HG03469 (cell line): Measurements from ENCODE around the gene PEAK3.

Experiments
- ATAC-seq: cut with Tn5 transposase; IDR thresholded peaks from one replicate; pipeline ENCODE4 v1.9.1; 2021; ENCODE audit warnings: mild to moderate bottlenecking, moderate library complexity, moderate number of reproducible peaks; ENCODE audit not compliant: unreplicated experiment

PEAK3 gene

DNA sequence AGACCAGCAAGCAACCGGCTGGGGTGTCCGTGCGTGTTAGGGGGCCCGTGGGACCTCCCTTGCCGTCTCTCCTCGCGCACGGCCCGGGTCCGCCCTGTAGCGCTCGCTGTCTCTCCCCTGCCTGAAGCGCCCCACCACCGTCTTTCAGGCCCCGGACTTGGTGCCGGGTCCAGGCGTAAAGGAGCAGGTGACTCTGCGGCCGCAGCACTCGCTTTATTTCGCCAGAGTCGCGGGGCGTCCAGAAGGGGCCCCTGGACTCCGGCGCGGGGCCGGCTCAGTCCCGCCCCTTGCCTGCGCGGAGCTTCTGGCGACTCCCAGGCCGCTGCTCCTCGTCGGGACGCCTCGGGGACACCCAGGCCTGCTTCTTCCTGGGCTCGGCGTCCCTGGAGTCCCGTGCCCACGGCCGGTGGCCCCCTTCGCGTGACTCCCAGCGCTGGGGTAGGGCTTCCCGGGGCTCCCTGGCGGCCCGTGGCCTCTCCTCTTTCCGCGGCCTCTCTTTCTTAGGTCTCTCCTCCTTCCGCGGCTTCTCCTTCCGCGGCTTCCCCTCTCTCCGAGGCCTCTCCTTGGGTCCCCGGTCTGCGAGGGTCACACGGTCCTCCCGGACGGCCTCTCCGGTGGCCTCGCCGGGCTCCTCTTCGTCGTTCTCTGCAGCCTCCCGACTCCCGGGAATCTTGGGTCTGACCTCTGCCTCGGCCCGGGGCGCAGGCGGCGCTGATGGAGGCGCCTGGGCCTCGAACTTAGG is 29.7 kb downstream of the PEAK3 start:
- no peak for ATAC-seq

DNA sequence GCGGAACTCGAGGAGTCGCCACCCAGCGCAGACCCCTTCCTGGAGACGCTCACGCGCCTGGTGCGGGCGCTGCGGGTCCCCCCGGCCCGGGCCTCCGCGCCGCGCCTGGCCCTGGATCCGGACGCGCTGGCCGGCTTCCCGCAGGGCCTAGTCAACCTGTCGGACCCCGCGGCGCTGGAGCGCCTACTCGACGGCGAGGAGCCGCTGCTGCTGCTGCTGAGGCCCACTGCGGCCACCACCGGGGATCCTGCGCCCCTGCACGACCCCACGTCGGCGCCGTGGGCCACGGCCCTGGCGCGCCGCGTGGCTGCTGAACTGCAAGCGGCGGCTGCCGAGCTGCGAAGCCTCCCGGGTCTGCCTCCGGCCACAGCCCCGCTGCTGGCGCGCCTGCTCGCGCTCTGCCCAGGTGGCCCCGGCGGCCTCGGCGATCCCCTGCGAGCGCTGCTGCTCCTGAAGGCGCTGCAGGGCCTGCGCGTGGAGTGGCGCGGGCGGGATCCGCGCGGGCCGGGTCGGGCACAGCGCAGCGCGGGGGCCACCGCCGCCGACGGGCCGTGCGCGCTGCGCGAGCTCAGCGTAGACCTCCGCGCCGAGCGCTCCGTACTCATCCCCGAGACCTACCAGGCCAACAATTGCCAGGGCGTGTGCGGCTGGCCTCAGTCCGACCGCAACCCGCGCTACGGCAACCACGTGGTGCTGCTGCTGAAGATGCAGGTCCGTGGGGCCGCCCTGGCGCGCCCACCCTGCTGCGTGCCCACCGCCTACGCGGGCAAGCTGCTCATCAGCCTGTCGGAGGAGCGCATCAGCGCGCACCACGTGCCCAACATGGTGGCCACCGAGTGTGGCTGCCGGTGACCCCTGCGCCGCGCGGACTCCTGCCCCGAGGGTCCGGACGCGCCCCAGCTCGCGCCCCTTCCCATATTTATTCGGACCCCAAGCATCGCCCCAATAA is 30.6 kb downstream of the PEAK3 start:
- ATAC-seq, result no peak

DNA sequence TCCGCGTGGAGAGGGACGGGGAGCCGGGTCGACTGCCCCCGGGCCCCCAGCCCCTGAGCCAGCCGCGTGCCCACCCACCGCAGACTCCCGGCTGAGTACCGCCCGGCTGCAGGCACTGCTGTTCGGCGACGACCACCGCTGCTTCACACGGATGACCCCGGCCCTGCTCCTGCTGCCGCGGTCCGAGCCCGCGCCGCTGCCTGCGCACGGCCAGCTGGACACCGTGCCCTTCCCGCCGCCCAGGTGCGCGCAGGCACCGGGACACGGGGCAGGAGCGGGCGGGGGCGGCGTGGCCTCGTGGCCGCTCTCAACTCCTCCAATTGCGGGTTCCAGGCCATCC is 31.2 kb downstream of the PEAK3 start:
- ATAC-seq, result no peak

DNA sequence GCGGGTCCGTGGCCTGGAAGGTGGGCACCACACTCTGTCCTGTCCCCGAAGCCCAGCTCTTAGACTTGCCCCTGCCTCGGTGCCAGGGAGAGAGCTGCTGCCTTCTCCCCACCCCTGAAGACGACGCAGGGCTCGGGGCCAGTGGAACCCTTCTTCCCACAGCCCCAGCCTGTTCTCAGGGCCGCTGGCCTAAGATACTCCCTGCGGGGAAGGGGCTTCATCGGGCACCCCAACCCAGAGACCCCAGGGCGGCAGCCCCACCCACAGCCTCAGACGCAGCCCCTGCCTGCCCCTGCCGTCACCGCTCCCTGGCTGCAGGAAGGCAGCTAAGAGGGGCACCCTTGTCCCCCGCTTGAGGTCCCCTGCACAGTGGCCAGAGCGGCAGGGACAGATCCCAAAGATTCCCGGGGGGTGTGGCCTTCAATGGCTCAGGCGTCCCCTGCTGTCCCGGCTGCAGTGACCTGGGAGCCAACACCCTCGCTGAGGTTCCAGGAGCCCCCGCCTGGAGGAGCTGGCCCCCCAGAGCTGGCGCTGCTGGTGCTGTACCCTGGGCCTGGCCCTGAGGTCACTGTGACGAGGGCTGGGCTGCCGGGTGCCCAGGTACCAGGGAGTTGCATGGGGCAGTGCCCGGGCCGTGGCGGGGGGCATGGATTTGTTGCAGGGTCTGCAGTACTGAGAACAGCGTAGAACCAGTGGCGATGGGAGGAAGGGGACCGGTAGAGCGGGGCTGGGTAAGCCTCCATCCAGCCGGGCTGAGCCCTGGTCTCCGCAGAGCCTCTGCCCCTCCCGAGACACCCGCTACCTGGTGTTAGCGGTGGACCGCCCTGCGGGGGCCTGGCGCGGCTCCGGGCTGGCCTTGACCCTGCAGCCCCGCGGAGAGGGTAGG is 31.9 kb downstream of the PEAK3 start:
- ATAC-seq, result no peak

DNA sequence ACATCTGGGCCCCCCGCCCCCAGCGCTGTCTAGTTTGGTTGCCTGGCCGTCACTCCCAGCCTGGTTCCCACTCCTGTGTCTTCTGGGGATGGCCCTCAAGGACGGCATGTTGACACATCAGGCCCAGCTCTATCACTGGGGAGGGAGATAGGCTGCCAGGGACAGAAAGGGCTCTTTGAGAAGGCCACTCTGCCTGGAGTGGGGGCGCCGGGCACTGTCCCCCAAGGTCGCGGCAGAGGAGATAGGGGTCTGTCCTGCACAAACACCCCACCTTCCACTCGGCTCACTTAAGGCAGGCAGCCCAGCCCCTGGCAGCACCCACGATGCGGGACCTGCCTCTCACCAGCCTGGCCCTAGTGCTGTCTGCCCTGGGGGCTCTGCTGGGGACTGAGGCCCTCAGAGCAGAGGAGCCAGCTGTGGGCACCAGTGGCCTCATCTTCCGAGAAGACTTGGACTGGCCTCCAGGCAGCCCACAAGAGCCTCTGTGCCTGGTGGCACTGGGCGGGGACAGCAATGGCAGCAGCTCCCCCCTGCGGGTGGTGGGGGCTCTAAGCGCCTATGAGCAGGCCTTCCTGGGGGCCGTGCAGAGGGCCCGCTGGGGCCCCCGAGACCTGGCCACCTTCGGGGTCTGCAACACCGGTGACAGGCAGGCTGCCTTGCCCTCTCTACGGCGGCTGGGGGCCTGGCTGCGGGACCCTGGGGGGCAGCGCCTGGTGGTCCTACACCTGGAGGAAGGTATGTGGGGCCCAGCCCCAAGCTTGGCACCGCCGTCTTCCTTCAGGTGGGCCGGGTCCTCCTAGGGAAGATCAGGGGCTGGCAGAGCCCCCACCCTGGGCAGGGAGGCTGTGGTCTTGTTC is 32.7 kb downstream of the PEAK3 start, which contains the start of gene AMH:
Gene AMH, plus strand, starts transcription at position 314 of the 857 bp plus-strand sequence. Its CDS starts 10 bp downstream, at position 324.
- ATAC-seq, result no peak

DNA sequence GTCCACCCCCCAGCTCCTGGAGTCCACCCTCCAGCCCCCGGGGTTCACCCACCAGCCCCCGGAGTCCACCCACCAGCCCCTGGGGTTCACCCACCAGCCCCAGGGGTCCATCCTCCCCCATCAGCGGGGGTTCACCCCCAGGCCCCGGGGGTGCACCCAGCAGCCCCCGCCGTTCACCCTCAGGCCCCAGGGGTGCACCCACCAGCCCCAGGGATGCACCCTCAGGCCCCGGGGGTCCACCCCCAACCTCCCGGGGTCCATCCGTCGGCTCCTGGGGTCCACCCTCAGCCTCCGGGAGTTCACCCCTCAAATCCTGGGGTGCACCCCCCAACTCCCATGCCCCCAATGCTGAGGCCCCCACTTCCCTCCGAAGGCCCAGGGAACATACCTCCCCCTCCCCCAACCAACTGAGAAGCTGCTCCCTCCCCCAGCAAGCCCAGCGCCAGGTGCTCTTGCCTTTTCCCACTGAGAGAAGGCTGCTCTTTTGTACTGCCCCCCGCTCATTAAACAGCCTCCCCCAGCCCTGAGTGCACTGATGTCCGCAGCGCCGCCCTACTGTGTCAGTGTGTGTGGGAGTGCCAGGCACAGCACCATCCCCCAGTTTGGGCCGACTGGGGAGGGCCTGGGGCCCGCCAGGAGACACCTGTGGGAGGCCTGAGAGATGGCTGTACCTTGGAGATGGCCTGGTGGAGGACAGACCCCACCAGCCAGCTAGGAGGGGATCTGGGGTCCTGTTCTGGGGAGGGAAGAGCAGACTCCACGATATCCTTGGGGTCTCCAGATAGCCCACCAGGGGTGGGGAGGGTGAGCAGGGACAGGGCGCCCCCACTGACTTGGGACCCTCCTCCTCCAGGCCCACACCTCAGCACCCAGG is 33.6 kb downstream of the PEAK3 start:
- no peak for ATAC-seq

DNA sequence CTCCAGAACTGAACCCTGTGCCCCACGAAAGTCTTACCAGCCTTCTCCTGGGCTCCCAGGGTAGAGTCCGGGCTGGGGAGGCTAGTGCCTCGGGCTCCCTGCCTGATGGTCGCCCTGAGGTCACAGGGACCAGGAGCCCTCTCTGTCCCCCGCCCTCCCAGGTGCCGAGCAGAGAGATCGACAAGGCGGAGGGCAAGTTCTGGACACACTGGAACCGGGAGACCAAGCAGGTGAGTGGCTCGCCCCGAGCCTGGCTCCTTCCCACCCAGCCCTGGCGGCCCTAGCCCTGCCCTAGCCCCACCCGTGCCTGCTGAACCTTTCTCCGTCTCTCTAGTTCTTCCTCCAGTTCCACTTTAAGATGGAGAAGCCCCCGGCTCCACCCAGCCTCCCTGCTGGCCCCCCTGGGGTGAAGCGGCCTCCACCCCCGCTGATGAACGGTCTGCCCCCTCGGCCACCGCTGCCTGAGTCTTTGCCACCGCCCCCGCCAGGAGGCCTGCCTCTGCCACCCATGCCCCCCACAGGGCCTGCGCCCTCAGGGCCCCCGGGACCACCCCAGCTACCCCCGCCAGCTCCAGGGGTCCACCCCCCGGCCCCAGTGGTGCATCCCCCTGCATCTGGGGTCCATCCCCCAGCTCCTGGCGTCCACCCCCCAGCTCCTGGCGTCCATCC is 34.4 kb downstream of the PEAK3 start:
- no peak for ATAC-seq

DNA sequence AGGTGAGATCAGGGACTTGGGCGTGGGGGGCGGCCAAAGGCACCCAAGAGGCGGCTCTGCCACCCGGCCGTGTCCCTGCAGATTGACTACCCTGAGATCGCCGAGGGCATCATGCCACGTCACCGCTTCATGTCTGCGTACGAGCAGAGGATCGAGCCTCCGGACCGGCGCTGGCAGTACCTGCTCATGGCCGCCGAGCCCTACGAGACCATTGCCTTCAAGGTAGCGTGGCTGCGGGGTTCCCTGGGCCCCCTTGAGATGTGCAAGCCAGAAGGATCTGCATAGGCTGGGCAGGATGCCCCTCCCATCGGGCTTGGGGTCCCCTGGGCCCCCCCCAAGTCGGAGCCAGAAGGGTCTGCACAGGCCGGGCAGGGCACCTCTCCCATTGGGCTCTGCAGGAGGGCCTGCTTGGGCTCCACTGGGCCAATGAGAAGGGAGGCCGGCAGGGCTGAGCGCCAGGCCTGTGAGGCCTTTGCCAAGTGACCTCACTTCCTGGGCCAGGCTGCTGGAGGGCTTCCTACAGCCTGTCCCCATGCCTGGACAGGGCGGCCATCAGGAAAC is 35.1 kb downstream of the PEAK3 start:
- no peak for ATAC-seq

DNA sequence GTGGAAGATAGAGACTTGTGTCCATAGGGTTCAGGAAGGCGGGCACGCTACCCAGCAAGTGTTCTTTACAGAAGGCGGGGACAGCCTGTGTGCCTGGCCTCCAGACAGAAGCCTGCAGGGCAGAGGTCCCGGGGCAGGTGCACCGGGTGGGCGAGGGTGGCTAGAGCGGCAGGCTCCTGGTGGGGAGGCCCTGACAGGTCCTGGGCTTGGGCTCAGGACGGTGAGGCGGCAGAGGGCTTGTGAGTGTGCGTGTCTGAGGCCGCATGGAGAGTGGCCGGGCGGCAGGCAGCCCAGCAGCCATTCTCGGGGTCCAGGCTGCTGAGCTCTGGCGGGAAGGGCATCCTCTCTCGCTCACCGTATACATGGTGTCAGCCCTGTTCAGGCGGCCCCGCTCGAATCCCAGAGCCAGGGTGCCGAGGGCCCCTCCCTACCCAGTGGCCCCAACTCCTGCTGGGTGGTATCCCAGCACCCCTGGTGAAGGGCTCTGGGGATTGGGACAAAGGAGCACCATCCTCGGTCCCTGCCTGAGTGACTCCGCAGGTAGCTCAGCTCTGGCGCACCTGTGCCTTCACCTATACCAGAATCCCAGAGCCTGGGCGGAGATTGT is 35.9 kb downstream of the PEAK3 start:
- ATAC-seq, result no peak

DNA sequence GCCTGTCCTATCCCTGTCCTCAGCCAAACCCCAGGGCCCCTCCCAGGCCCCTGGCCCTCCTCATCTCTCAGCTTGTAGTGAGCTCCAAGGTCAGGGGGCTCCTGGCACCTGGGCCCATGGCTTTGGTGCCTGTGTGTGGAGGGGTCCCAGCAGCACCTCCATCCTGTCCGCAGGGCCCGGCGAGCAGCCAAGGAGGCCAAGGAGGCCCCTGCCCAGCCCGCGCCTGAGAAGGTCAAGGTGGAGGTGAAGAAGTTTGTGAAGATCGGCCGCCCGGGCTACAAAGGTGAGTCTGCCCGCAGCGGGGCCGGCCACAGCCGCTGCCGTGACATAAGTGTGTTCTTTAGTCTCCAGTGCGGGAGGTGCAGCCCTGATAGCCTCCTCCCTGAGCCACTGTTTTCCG is 36.7 kb downstream of the PEAK3 start:
- no peak for ATAC-seq

DNA sequence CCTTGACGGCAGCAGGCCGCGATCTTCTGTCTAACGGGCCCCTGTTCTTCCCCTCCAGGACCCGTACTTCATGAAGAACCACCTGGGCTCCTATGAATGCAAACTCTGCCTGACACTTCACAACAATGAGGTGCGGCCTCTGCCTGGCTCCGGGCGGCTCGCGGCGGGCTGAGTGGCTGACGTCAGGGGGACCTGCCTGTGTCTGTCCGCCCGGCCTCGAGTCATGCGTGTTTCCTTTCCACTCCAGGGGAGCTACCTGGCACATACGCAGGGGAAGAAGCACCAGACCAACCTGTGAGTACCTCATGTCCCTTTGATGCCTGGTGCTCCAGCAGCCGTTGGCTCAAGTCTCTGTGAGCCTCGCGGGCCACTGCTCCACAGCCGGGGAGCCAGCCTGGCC is 37.5 kb downstream of the PEAK3 start:
- ATAC-seq, result no peak

DNA sequence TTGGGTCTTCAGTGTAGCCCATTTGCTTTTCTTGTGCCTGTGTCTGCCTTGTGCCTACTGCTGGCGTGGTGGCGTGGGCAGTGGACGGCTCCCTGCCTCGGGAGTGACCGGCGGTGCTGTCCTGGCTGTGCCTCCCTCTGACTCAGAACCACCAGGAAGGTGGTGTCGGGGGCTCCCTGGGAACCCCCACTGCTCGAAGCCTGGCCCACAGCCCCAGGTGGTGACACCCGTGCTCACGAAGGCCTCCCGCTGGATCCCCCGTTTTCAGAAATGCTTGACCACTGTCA is 37.9 kb downstream of the PEAK3 start:
- no peak for ATAC-seq

DNA sequence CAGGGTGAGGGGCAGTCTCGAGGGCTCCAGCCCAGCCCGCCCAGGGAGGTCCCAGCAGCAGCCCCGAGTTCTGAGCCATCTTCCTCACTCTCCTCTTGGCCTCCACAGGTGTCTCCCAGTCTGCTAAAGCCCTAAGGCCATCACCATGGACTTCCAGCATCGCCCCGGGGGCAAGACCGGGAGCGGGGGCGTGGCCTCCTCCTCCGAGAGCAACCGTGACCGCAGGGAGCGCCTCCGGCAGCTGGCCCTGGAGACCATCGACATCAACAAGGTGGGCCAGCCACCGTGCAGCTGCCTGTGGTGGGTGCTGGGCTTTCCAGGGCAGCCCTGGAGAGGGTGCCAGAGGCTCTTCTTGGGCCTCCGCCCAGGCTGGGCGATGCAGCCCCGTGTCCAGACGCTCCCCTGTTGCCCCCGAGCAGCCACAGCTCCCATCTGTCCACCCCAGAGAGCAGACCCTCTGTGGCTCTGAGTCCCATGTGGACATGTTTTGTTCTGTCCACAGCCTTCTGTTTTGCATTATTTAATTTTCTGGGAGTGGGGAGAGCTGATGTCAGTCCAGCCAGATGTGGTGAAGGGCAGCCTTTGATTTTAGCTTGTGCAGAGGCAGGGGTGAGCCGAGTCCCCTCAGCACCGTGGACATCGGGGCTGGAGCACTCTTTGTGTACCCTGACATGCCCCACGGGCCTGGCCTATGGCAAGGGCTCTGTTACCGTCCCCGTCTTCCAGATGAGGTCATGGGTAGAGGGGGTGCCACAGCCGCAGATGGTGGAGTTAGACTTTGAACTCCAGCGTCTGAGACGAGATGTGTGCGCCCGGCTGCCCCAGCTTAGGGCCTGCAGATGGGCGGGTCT is 38.5 kb downstream of the PEAK3 start:
- no peak for ATAC-seq

DNA sequence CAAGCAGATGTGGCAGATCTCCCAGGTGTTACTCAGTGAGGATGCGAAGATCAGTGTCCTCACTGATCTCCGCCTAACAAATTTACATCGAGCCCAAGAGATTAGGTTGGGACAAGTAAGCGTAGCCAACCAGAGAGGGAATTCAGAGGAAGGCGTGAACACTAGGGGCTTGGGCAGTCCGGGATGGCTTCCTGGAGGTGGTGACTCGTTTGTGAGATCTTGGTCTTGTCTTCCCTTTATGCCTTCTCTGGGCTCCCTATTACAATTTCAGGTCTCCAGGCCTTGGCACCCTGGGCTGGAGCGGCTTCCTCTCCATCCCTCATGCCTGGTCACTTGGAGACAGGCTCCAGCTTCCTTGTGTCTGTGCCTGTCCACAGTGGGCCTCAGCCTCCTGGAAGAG is 39.2 kb downstream of the PEAK3 start:
- ATAC-seq, result no peak

DNA sequence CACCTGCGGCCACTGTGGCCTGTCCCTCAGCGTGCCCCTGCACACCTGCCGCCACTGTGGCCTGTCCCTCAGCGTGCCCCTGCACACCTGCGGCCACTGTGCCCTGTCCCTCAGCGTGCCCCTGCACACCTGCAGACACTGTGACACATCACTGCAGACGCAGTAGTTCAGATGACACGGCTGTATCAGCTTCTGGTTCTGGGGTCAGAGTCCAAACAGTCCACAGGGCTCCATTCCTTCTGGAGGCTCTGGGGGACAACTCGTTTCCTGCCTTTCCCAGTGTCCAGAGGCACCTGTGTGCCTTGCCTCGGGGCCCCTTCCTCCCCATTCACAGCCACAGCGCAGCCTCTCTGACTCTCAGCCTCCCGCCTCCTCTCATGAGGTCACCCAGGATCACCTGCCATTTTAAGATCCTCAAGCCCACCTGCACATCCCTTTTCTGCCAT is 39.9 kb downstream of the PEAK3 start:
- no peak for ATAC-seq

DNA sequence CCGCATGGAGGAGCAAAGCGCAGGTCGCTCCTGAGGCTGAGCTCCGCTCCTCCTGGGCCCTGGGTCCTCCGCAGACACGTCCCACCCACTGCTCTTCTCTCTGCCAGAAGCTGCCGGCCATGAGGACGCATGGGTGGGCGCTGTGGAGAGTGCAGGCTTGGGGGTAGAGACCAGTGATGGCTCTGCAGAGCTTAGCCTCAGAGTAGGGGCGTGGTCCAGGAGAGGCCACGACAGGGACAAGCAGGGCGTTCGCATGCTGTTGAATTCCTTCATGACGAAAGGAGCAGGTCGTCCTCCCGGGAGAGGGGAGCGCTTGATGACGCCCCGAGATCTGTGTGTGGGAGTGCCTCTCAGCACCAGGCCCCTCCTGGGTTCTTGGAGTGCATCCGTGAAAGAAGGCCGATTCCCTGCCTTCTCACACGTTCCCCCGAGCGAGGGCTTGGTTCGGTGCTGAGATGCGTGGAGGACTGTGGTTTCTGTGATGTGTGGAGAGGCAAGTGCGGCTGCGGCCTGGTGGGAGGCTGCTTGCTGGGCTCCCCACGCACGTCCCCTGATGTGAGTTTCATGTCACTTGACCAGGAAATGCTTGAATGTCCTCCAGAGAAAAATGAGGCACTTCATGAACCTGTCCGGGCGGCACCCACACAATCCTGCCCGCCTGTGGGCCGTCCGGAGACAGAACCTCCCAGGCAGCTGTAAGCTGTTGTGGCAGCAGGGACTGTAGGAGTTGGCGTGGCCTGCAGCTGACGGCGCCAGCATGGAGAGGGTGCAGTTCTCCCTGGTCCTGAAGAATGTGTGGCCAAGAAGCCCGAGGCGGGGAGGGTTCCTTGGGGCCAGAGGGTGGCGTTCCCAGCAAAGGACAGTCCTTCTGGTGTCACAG is 40.9 kb downstream of the PEAK3 start:
- no peak for ATAC-seq
